Esophagus muscularis mucosa (tissue), 4 donors: ENCODE results near the gene SOWAHD.

Experiments
- CTCF ChIP-seq, 3 experiments: fragments of 200-600 bp in 2 of 3; fragments of 450-650 bp in 1 of 3; sonication (generic) in 2 of 3; IDR thresholded peaks; one replicate each; pipeline ENCODE4 v1.5.1; 2017 to 2019; ENCODE audit warnings: antibody characterized with exemption in 3 of 3, mild to moderate bottlenecking in 2 of 3, moderate library complexity in 1 of 3
- EP300 ChIP-seq: sonication (generic); formaldehyde crosslinking; IDR thresholded peaks from one replicate; pipeline ENCODE4 v1.6.1; 2017; ENCODE audit warnings: antibody characterized with exemption
- POLR2A ChIP-seq: fragments of 450-650 bp; IDR thresholded peaks from one replicate; pipeline ENCODE4 v1.6.1; 2017; ENCODE audit warnings: antibody characterized with exemption, moderate library complexity, mild to moderate bottlenecking, low read depth
- POLR2AphosphoS5 ChIP-seq, 2 donors: sonication (generic); formaldehyde crosslinking; IDR thresholded peaks; one replicate each; pipeline ENCODE4 v1.6.1; 2017; ENCODE audit warnings: antibody characterized with exemption in 2 of 2

GRCh38 chrX:119762718-119763117 lies 4.3 kb downstream of the SOWAHD start:
- TF ChIP-seq CTCF (IDR thresholded peaks at IDR 0.05) (no peak), POLR2A (no peak), POLR2AphosphoS5 (IDR thresholded peaks at IDR 0.05) (no peak), EP300 (no peak)
